K562 (cell line): ENCODE data around the gene FCGR3B.
"Not testable (repeated sequence)": the region's sequence is repeated elsewhere in the genome, so short reads cannot be mapped to it uniquely, and the experiment has no call there.

ENCODE experiments used
- CAMTA2 ChIP-seq: fragments of 250-450 bp; sonication (Bioruptor Pico); conservative IDR thresholded peaks from 2 replicates; pipeline ENCODE4 v1.5.1; 2022
- CEBPB ChIP-seq: fragments of 450-650 bp; IDR thresholded peaks from 2 replicates; pipeline ENCODE4 v1.6.1; 2016; ENCODE audit warnings: missing genetic modification characterization, missing compliant biosample characterization
- ELF4 ChIP-seq: fragments of 450-650 bp; formaldehyde crosslinking; IDR thresholded peaks from 2 replicates; pipeline ENCODE4 v1.4.0; 2022; ENCODE audit warnings: missing genetic modification characterization
- ETS2 ChIP-seq: IDR thresholded peaks from 2 replicates; pipeline ENCODE4 v1.6.1; 2016; ENCODE audit warnings: borderline replicate concordance, missing genetic modification characterization, mild to moderate bottlenecking, moderate library complexity, missing compliant biosample characterization; ENCODE audit not compliant: poor library complexity, severe bottlenecking
- LARP7 ChIP-seq: fragments of 450-650 bp; IDR thresholded peaks from 2 replicates; pipeline ENCODE4 v1.6.1; 2016
- TCF3 ChIP-seq: sonication (generic); formaldehyde crosslinking; IDR thresholded peaks from 2 replicates; pipeline ENCODE4 v1.4.0; 2020; ENCODE audit warnings: mild to moderate bottlenecking, missing genetic modification reagents
- ZFX ChIP-seq: sonication (generic); formaldehyde crosslinking; IDR thresholded peaks from 2 replicates; pipeline ENCODE4 v1.8.0; 2022; ENCODE audit warnings: mild to moderate bottlenecking, missing genetic modification reagents, moderate library complexity
- ZKSCAN3 ChIP-seq: fragments of 250-450 bp; sonication (Bioruptor Pico); IDR thresholded peaks from 2 replicates; pipeline ENCODE4 v1.4.0; 2020
- ZNF644 ChIP-seq: fragments of 200-800 bp; sonication (Bioruptor generic); IDR thresholded peaks from 2 replicates; pipeline ENCODE4 v1.6.1; 2016; ENCODE audit warnings: low read depth, missing genetic modification characterization, missing compliant biosample characterization
- TF ChIP-seq, protein P1 (sequence below), 3 experiments: IDR thresholded peaks in 2 of 3; conservative IDR thresholded peaks in 1 of 3; 2 replicates each; pipeline ENCODE4 v1.5.1; 2011 to 2012; ENCODE audit warnings: low read length in 3 of 3, mild to moderate bottlenecking in 3 of 3, control low read depth in 2 of 3, improper control_type of control experiment in 1 of 3, inconsistent platforms in 1 of 3, low read depth in 1 of 3, mixed read lengths in 1 of 3, moderate library complexity in 1 of 3; ENCODE audit not compliant: insufficient read depth in 2 of 3
- TF ChIP-seq, protein P2 (sequence below): fragments of 250-450 bp; sonication (Bioruptor Pico); IDR thresholded peaks from 2 replicates; pipeline ENCODE4 v1.8.0; 2021; ENCODE audit warnings: moderate library complexity, mild to moderate bottlenecking, inconsistent platforms

DNA sequence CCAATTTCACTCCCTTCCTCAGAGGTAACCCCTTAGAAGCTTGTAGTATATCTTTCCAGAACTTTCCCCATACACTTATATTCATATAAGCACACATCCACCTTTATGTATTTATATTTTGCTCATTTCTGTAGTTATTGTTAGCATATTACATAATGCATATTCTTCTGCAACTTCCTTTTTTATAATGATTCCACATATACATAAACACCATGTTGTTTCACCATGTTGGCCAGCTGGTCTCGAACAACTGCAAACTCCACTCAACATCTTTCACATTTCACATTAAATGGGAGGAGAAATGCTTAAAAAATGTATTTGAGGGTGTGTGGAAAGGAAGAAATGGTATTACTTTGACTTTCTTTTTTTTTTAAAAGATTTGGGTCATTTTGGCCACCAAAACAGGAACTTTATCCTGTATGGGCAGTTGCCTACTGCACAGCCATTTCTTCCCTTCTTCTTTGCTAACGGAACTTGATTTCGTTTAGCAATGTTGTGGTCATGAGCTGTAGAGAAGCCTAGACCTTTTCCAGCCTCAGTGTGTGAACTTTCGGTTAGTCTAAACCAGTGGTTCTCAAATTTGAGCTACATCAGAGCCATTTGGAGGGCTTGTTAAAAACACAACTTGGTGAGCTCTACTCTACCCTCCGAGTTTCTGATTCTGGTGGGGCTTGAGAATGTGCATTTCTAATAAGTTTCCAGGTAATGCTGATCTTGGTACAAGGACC, 12.7 kb upstream of the FCGR3B start:
- TF ChIP-seq, protein P1, sequence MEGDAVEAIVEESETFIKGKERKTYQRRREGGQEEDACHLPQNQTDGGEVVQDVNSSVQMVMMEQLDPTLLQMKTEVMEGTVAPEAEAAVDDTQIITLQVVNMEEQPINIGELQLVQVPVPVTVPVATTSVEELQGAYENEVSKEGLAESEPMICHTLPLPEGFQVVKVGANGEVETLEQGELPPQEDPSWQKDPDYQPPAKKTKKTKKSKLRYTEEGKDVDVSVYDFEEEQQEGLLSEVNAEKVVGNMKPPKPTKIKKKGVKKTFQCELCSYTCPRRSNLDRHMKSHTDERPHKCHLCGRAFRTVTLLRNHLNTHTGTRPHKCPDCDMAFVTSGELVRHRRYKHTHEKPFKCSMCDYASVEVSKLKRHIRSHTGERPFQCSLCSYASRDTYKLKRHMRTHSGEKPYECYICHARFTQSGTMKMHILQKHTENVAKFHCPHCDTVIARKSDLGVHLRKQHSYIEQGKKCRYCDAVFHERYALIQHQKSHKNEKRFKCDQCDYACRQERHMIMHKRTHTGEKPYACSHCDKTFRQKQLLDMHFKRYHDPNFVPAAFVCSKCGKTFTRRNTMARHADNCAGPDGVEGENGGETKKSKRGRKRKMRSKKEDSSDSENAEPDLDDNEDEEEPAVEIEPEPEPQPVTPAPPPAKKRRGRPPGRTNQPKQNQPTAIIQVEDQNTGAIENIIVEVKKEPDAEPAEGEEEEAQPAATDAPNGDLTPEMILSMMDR (IDR thresholded peaks at IDR 0.05 in 2 of 3, conservative IDR thresholded peaks at IDR 0.05 in 1 of 3; ENCODE audit: insufficient read depth in 2 of 3, low read depth in 1 of 3, low read length in 3 of 3), result not testable (repeated sequence)
- TF ChIP-seq ZNF644 (tag); TCF3 (CRISPR knock-in tag); ETS2 (tag); CEBPB (tag); ZFX; CAMTA2 (CRISPR knock-in tag); ZKSCAN3 (CRISPR knock-in tag); LARP7; ELF4: not testable (repeated sequence)
- TF ChIP-seq, protein P2, sequence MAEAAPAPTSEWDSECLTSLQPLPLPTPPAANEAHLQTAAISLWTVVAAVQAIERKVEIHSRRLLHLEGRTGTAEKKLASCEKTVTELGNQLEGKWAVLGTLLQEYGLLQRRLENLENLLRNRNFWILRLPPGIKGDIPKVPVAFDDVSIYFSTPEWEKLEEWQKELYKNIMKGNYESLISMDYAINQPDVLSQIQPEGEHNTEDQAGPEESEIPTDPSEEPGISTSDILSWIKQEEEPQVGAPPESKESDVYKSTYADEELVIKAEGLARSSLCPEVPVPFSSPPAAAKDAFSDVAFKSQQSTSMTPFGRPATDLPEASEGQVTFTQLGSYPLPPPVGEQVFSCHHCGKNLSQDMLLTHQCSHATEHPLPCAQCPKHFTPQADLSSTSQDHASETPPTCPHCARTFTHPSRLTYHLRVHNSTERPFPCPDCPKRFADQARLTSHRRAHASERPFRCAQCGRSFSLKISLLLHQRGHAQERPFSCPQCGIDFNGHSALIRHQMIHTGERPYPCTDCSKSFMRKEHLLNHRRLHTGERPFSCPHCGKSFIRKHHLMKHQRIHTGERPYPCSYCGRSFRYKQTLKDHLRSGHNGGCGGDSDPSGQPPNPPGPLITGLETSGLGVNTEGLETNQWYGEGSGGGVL (CRISPR knock-in tag), result not testable (repeated sequence)
